H1 (cell line): Measurements from ENCODE around the gene LILRB2. TPM values are rescaled to one million over a fixed set of nuclear protein-coding genes. Genes with fewer than 3 reads are reported as not detected.

Experiments used
- CTCF ChIA-PET: fragments of 300-600 bp; sonication (Branson Sonifier 250); formaldehyde crosslinking; loops from one replicate; lab custom pipeline; 2021; ENCODE audit not compliant: partially characterized antibody; lab: Charles Lee
- POLR2A ChIA-PET: fragments of 300-600 bp; sonication (Branson Sonifier 250); formaldehyde crosslinking; loops from one replicate; lab custom pipeline; 2021; ENCODE audit warnings: inconsistent platforms; ENCODE audit not compliant: partially characterized antibody; lab: Charles Lee
- DNase-seq, 2 experiments: peaks; one replicate each; pipeline versions ENCODE4 v3.0.0 to v3.0.0-alpha.2; 2010 to 2022; ENCODE audit warnings: low spot score in 2 of 2, low read depth in 1 of 2, mixed read lengths in 1 of 2
- FAIRE-seq: peaks from 2 replicates; lab custom pipeline; 2011; peaks lifted over from hg19 to GRCh38; lab: Jason Lieb, UNC
- H2AFZ ChIP-seq: 2 replicates; pipeline ENCODE4 v1.8.1; 2012; ENCODE audit warnings: low read length, inconsistent platforms
- H2AK5ac ChIP-seq: 2 replicates; pipeline ENCODE4 v1.6.1; 2013; ENCODE audit warnings: low read depth, low read length
- H2BK120ac ChIP-seq: replicated peaks from 2 replicates; pipeline ENCODE3; 2013; ENCODE audit warnings: low read depth, low read length, inconsistent platforms
- H2BK12ac ChIP-seq: 2 replicates; pipeline ENCODE4 v1.6.1; 2013; ENCODE audit warnings: low read depth, low read length
- H2BK15ac ChIP-seq: 2 replicates; pipeline ENCODE4 v1.6.1; 2013; ENCODE audit warnings: low read length
- H2BK20ac ChIP-seq: 2 replicates; pipeline ENCODE4 v1.6.1; 2013; ENCODE audit warnings: low read length
- H2BK5ac ChIP-seq: 2 replicates; pipeline ENCODE4 v1.6.1; 2013; ENCODE audit warnings: low read depth, low read length
- H3K14ac ChIP-seq: 2 replicates; pipeline ENCODE4 v1.6.1; 2013; ENCODE audit warnings: inconsistent platforms; ENCODE audit not compliant: insufficient read length
- H3K18ac ChIP-seq: 2 replicates; pipeline ENCODE4 v1.6.1; 2013; ENCODE audit warnings: low read length; ENCODE audit errors: extremely low read depth
- H3K23ac ChIP-seq: 2 replicates; pipeline ENCODE4 v1.6.1; 2013; ENCODE audit warnings: inconsistent platforms; ENCODE audit not compliant: insufficient read length
- H3K23me2 ChIP-seq: 2 replicates; pipeline ENCODE4 v1.6.1; 2013; ENCODE audit warnings: low read depth, low read length
- H3K27ac ChIP-seq: 2 replicates; pipeline ENCODE4 v1.6.1; 2011; ENCODE audit warnings: low read depth, low read length, inconsistent platforms
- H3K27me3 ChIP-seq, 4 experiments: replicated peaks in 1 of 4; 1 replicate in 1 of 4; 2 replicates in 3 of 4; pipeline versions ENCODE4 v1.6.1 to v1.8.1; 2011 to 2013; ENCODE audit warnings: low read length in 3 of 4, mild to moderate bottlenecking in 3 of 4, inconsistent platforms in 2 of 4, mixed read lengths in 2 of 4, moderate library complexity in 1 of 4; ENCODE audit not compliant: control insufficient read depth in 3 of 4, insufficient read depth in 3 of 4; ENCODE audit errors: extremely low read depth in 1 of 4
- H3K36me3 ChIP-seq, 4 experiments: 2 replicates each; pipeline versions ENCODE4 v1.6.1 to v1.8.1; 2011 to 2013; ENCODE audit warnings: mild to moderate bottlenecking in 4 of 4, low read length in 3 of 4, moderate library complexity in 2 of 4, control low read depth in 1 of 4, inconsistent platforms in 1 of 4; ENCODE audit not compliant: insufficient read depth in 4 of 4, control insufficient read depth in 2 of 4
- H3K4ac ChIP-seq: replicated peaks from 2 replicates; pipeline ENCODE3; 2013; ENCODE audit warnings: low read length, low read depth, mixed read lengths, inconsistent platforms; ENCODE audit not compliant: insufficient read length
- H3K4me1 ChIP-seq, 4 experiments: replicated peaks in 1 of 4; 1 replicate in 1 of 4; 2 replicates in 3 of 4; pipeline versions ENCODE4 v1.6.1 to v1.8.1; 2011 to 2013; ENCODE audit warnings: low read length in 3 of 4, inconsistent platforms in 2 of 4, mixed read lengths in 1 of 4; ENCODE audit not compliant: insufficient read depth in 4 of 4, control insufficient read depth in 3 of 4
- H3K4me2 ChIP-seq, 2 experiments: 2 replicates each; pipeline versions ENCODE4 v1.6.1 to v1.8.1; 2011 to 2013; ENCODE audit warnings: low read depth in 2 of 2, low read length in 2 of 2, control low read depth in 1 of 2, inconsistent platforms in 1 of 2, mild to moderate bottlenecking in 1 of 2; ENCODE audit not compliant: insufficient read depth in 1 of 2
- H3K4me3 ChIP-seq, 4 experiments: fragments of 200-600, 300-600 bp in 1 of 4; sonication (generic), shearing (Covaris generic), sonication (Bioruptor Twin) in 1 of 4; 2 replicates each; pipeline versions ENCODE4 v1.5.1 to v1.8.1; 2011 to 2016; ENCODE audit warnings: low read length in 4 of 4, low read depth in 3 of 4, control low read depth in 2 of 4, inconsistent platforms in 2 of 4, mild to moderate bottlenecking in 2 of 4, mixed read lengths in 1 of 4, moderate library complexity in 1 of 4; ENCODE audit not compliant: insufficient read depth in 2 of 4; ENCODE audit errors: extremely low read depth in 1 of 4
- H3K56ac ChIP-seq: replicated peaks from 2 replicates; pipeline ENCODE3; 2013; ENCODE audit warnings: low read depth, mild to moderate bottlenecking, mixed read lengths, low read length, inconsistent platforms; ENCODE audit not compliant: insufficient read length
- H3K79me1 ChIP-seq: 2 replicates; pipeline ENCODE4 v1.6.1; 2013; ENCODE audit warnings: low read depth, low read length, control low read depth
- H3K79me2 ChIP-seq, 2 experiments: 2 replicates each; pipeline versions ENCODE4 v1.6.1 to v1.8.1; 2012 to 2013; ENCODE audit warnings: low read length in 2 of 2, mild to moderate bottlenecking in 2 of 2, inconsistent platforms in 1 of 2; ENCODE audit not compliant: insufficient read depth in 2 of 2, control insufficient read depth in 1 of 2
- H3K9ac ChIP-seq, 4 experiments: replicated peaks in 1 of 4; 1 replicate in 1 of 4; 2 replicates in 3 of 4; pipeline versions ENCODE4 v1.6.1 to v1.8.1; 2011 to 2013; ENCODE audit warnings: low read depth in 3 of 4, low read length in 3 of 4, control low read depth in 2 of 4, mild to moderate bottlenecking in 2 of 4, moderate library complexity in 2 of 4, inconsistent platforms in 1 of 4; ENCODE audit errors: extremely low read depth in 1 of 4
- H3K9me3 ChIP-seq, 2 experiments: 2 replicates each; pipeline versions ENCODE4 v1.6.1 to v1.8.1; 2012 to 2013; ENCODE audit warnings: mild to moderate bottlenecking in 2 of 2, moderate library complexity in 2 of 2, control low read depth in 1 of 2, inconsistent platforms in 1 of 2, low read depth in 1 of 2, low read length in 1 of 2, mixed read lengths in 1 of 2; ENCODE audit not compliant: insufficient read depth in 2 of 2
- H4K20me1 ChIP-seq, 2 experiments: replicated peaks in 1 of 2; 2 replicates each; pipeline versions ENCODE3 to v1.8.1; 2011 to 2013; ENCODE audit warnings: inconsistent platforms in 2 of 2, low read length in 2 of 2, mild to moderate bottlenecking in 1 of 2; ENCODE audit not compliant: insufficient read depth in 2 of 2, control insufficient read depth in 1 of 2
- H4K5ac ChIP-seq: 2 replicates; pipeline ENCODE4 v1.6.1; 2013; ENCODE audit warnings: low read length, low read depth, mixed read lengths, inconsistent platforms; ENCODE audit not compliant: insufficient read length
- H4K8ac ChIP-seq: 2 replicates; pipeline ENCODE4 v1.8.0; 2013; ENCODE audit warnings: mild to moderate bottlenecking, moderate library complexity, low read length, inconsistent platforms; ENCODE audit not compliant: insufficient read depth; ENCODE audit errors: extremely low read depth
- H4K91ac ChIP-seq: replicated peaks from 2 replicates; pipeline ENCODE3; 2013; ENCODE audit warnings: low read length, mixed read lengths, inconsistent platforms; ENCODE audit not compliant: insufficient read length
- GABPA ChIP-seq: IDR thresholded peaks from 2 replicates; pipeline ENCODE4 v1.6.1; 2011; ENCODE audit warnings: mild to moderate bottlenecking, low read length, moderate library complexity, borderline replicate concordance; ENCODE audit not compliant: insufficient read depth
- KDM1A ChIP-seq: fragments of 200-600, 300-600 bp; sonication (generic); IDR thresholded peaks from 2 replicates; pipeline ENCODE4 v1.7.1; 2016; ENCODE audit warnings: mild to moderate bottlenecking, low read length, borderline replicate concordance
- KDM5A ChIP-seq: fragments of 200-600 bp; IDR thresholded peaks from 2 replicates; pipeline ENCODE4 v1.7.1; 2012; ENCODE audit warnings: mild to moderate bottlenecking, low read length, inconsistent platforms, mixed read lengths
- POLR2A ChIP-seq, 2 experiments: IDR thresholded peaks; 1 replicate in 1 of 2; 2 replicates in 1 of 2; pipeline ENCODE4 v1.6.1; 2011; ENCODE audit warnings: low read depth in 2 of 2, low read length in 2 of 2, mild to moderate bottlenecking in 2 of 2; ENCODE audit errors: control extremely low read depth in 1 of 2
- POLR2AphosphoS5 ChIP-seq: IDR thresholded peaks from 2 replicates; pipeline ENCODE4 v1.6.1; 2011; ENCODE audit warnings: low read depth, low read length
- RXRA ChIP-seq: IDR thresholded peaks from 2 replicates; pipeline ENCODE4 v1.6.1; 2011; ENCODE audit warnings: low read depth, mild to moderate bottlenecking, low read length, moderate library complexity; ENCODE audit not compliant: insufficient read depth
- TAF7 ChIP-seq: optimal IDR thresholded peaks from 2 replicates; pipeline ENCODE3; 2011; ENCODE audit warnings: low read depth, mild to moderate bottlenecking, inconsistent platforms, low read length, moderate library complexity, borderline replicate concordance
- USF2 ChIP-seq: IDR thresholded peaks from 2 replicates; pipeline ENCODE4 v1.6.1; 2011; ENCODE audit warnings: low read length, improper control_type of control experiment
- ZNF274 ChIP-seq: IDR thresholded peaks from 2 replicates; pipeline ENCODE4 v1.7.0; 2012; ENCODE audit warnings: low read length, borderline replicate concordance; ENCODE audit errors: extremely low read depth
- WGBS, 2 experiments: shearing (Covaris generic) in 1 of 2; methylation state at CpG; one replicate each; pipeline versions ENCODE4 v1.1.6 to v1.1.7; 2013 to 2015; ENCODE audit warnings: low lambda C conversion rate in 2 of 2, mixed read lengths in 2 of 2, inconsistent platforms in 1 of 2, low coverage in 1 of 2, missing lambda C conversion rate in 1 of 2; ENCODE audit not compliant: insufficient replicate concordance in 2 of 2, insufficient coverage in 1 of 2, insufficient read length in 1 of 2; ENCODE audit errors: extremely low coverage in 1 of 2, missing lambda C conversion rate in 1 of 2; 5-methylcytosine and 5-hydroxymethylcytosine counted together
- polyA plus RNA-seq, 7 experiments: library from polyadenylated mRNA; depleted of rRNA in 3 of 7; stranded (reverse) in 5 of 7; unstranded in 2 of 7; fragments of >200 nt in 5 of 7; fragments of 200-250 nt in 2 of 7; gene quantifications; 1 replicate in 5 of 7; 2 replicates in 1 of 7; 4 replicates in 1 of 7; pipeline versions ENCODE4 v1.2.1 to v1.2.3, GENCODE V29; 2011 to 2013; ENCODE audit warnings: missing spikeins in 2 of 7, mixed read lengths in 2 of 7
- total RNA-seq: library from RNA; stranded (reverse); fragmentation: NEBNext Ultra II Directional; extraction: Animal tissue kit (Norgen Biotek cat#: 25700); gene quantifications from 2 replicates; pipeline ENCODE4 v1.2.1, GENCODE V29; 2021

Gene LILRB2
- total and polyA plus RNA-seq, 2 of the 8 experiments (the other 6 are each of a cell fraction or from before 2014, with no cell fraction given): not detected

- no peaks in the 10 kb centered on the region; a peak in 1 of 7 replicates for H3K4me1 ChIP-seq
- H2AFZ ChIP-seq: no peak overlapping the region
- H2BK120ac ChIP-seq: no peak overlapping the region
- H3K36me3 ChIP-seq: no peaks in the 10 kb centered on the region
- H3K9me3 ChIP-seq: peaks cover 7 to 15% of the 10 kb centered on the region in 2 experiments; a peak in 2 of 4 replicates
- 0 out of 2 replicates have a peak overlapping the region, but pooled peaks have one; percentile 29 for H2BK15ac ChIP-seq
- H4K20me1 ChIP-seq: no peaks in the 10 kb centered on the region
- H4K8ac ChIP-seq: no peak overlapping the region
- no peak overlapping the region for H3K56ac ChIP-seq
- H2BK12ac ChIP-seq: no peak overlapping the region
- no peak overlapping the region for H3K14ac ChIP-seq
- POLR2A ChIA-PET: interaction anchor here (1.6 kb wide), 1 partner anchor 112 kb away, joined by 5 read pairs; no protein-coding TSS in a partner anchor
- H3K18ac ChIP-seq: no peak overlapping the region
- H3K4me3 ChIP-seq: no peak overlapping the region
- 98% methylated on average over 9 of the region's 9 CpGs; no CpG with 5 or more reads in 1 of the 2 experiments for WGBS, 2 experiments
- no peak overlapping the region for H3K4ac ChIP-seq
- no peak overlapping the region for H3K9ac ChIP-seq
- H3K4me2 ChIP-seq: peak overlapping the region in 1 of 2 experiments; percentile 18; a peak in 1 of 4 replicates
- no peak overlapping the region for H4K91ac ChIP-seq
- DNase-seq: no peak
- H3K23me2 ChIP-seq: no peaks in the 10 kb centered on the region
- H3K27me3 ChIP-seq: no peaks in the 10 kb centered on the region
- TF ChIP-seq TAF7 (no peak), POLR2AphosphoS5 (no peak), USF2 (no peak), KDM5A (no peak), ZNF274 (no peak), RXRA (no peak), KDM1A (no peak), POLR2A (IDR thresholded peaks at IDR 0.05; ENCODE audit: control extremely low read depth in 1 of 2, low read depth in 2 of 2, low read length in 2 of 2) (no peak), GABPA (no peak)
- no peak overlapping the region for H3K27ac ChIP-seq
- CTCF ChIA-PET: interaction anchor here (0.8 to 1.8 kb wide), 5 partner anchors 9 to 78 kb away, joined by 3 to 10 read pairs (median 3); no protein-coding TSS in a partner anchor
- no peaks in the 10 kb centered on the region for H3K79me2 ChIP-seq
- no peak overlapping the region for H3K23ac ChIP-seq
- no peak overlapping the region for H4K5ac ChIP-seq
- FAIRE-seq: no peak
- no peaks in the 10 kb centered on the region for H3K79me1 ChIP-seq
- H2BK5ac ChIP-seq: no peak overlapping the region
- H2BK20ac ChIP-seq: no peak overlapping the region
- no peak overlapping the region for H2AK5ac ChIP-seq
Observed at GRCh38 chr19:54317965-54318240, 37.0 kb upstream of the LILRB2 start.
